ENCODE results near the gene SH3GLB2.
A peak's percentile ranks its signal among the peaks of the same experiment; 100 is the strongest.
"Not testable (repeated sequence)": the region's sequence is repeated elsewhere in the genome, so short reads cannot be mapped to it uniquely, and the experiment has no call there.

SH3GLB2 gene

DNA sequence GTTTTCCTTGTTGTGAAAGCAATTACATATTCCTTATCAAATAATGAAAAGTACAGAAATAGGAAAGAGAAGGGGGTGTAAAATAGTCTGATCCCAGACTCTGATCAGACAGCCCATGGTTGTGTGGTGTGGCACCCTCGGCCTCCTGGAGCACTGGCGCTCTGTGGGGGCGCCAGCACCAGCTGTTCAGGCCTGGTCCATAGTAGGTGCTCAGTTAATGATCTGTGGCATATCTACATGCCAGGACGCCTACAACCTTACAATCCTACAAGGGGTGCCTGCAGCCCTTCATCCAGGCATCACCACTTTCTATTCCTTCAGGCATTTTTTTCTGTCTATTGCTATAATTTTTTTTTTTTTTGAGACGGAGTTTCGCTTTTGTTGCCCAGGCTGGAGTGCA is 24.9 kb upstream of the SH3GLB2 start:
- no peak for DNase-seq (ENCODE audit: low read depth in 2 of 2)

DNA sequence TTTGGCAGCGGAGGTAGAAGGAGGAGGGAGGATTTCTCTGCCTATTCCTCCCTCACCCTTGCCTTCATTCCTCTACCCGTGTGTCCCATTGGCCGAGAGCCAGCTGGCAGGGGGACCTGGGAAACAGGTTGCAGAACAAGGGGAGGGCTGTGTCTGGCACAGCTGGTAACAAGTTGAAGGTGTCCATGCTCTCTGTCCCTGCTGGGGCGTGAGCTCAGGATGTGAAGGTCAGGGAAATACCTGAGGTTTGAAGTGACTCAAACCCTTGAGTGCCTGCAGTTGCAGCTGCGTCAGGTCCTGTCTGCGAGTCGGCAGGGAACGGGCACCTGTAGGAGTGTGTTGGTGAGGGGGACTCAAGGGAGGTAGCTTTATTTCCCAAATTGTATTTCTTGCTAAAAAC is 24.5 kb upstream of the SH3GLB2 start:
- DNase-seq (ENCODE audit: low read depth in 2 of 2), result no peak

DNA sequence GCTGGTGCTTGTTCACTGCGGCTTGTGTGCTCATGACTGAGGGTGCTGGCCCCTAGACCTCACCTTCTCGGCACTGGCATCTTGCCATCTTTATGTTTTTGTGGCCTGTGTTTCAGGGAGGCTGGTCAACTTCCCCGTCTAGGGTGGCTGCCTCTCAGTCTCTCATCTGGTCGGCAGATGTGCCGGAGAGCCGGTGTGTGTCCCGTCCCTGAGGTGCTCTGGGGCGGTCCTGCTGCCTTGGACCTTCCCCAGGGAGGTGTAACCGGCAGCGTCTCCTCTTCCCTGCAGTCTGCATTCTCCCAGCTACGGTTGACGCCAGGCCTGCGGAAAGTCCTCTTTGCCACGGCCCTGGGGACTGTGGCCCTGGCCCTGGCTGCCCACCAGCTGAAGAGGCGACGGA is 13.9 kb upstream of the SH3GLB2 start:
- DNase-seq (ENCODE audit: low read depth in 2 of 2), result no peak

DNA sequence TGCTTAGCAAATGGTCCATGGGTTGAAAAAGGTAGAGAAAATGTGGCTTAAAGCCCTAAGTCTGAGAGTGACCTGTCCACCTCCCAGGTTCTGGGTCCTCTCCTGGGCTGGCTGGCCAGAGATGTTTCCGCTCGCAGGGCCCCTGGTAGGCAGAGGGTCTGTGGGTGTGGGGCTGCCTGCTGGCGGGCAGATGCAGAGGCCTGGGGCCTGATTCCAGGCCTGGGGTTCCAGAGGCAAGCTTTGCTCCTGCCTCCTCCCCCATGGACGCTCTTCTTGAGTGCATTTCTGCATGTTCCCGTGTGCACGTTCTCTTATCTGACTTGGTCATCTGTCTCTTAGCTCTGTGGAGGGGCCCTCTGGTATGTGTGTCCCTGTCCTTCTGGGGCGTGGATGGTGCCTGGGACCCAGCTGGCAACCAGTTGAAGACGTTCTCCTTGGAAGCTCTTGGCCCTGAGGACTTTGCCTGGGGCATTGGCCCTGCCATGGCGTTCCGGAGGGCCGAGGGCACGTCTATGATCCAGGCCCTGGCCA is 12.0 kb upstream of the SH3GLB2 start:
- no peak for DNase-seq (ENCODE audit: low read depth in 2 of 2)

DNA sequence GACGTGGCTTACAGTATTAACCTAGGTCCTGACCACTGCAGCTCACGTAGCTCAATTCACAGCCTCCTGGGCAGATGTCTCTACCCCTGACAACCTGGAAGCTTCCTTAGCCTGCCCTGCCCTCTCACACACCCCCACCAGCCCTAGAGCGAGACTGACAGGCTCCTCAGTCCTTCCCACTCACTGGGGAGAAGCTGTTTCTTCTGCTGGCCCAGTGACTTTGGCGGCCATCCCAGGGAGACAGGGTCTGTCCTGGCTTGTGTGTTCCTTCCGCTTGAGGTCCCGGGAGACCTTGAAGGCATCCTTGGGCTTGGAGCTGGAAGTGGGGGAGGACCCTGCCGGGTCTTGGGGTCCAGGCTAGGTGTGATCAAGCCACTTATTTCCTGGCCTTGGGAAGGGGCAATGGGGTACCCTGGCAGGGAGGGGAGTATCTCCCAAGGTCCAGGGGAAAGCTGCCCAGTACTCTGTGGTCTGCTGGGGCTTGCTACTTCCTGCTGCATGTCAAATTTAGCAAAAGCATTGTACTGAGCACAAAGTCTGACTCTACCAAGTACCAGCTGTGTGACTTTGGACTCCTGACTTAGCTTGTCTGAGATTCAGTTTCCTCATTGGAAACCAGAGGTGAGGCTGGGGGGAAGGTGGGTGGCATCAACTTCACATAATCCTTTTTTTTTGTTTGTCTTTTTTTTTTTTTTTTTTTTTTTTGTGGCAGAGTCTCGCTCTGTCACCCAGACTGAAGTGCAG is 10.2 kb upstream of the SH3GLB2 start:
- no peak for DNase-seq (ENCODE audit: low read depth in 2 of 2)

GRCh38 chr9:129037767-129038098 is 9.6 kb upstream of the SH3GLB2 start:
- no peak for DNase-seq (ENCODE audit: low read depth in 2 of 2)

DNA sequence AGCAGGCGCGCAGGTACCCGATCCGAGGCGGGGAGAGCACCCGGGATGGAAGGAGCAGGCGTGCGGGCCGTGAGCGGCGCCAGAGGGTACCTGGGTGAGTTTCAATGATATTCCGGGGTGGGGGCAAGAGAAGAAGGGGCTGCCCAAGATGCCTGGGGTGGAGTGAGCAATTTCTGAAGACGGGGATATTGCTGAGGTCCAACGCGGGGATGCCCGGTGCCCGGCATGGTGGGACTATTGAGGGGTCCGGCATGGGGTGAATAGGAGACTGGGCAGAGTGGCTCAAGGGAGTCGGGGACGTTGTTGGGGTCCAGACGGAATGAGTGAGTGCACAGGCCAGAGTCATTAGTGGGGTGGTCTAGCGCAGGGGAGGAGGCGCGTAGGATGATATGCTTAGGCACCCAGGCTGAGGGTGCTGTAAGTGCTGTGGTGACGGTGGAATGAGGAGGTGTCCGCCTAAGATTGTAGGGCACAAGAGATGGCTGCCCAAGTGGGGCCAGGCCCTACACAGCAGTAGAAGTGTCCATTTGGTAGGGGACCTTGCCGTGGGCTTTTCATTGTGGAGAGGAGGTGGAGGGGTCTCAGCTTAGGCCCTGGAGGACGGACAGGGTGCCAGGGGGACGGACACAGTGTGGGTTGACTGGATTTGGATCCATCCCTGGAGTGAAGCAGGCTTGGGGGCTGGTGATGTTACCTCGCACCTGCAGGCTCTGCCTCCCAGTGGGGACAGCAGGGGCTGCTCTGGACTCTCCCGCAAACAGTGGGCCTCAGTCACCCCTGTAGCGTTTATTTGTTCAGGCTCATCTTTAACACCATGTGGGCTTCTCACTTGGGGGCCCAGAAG is 9.0 kb upstream of the SH3GLB2 start:
- DNase-seq (ENCODE audit: low read depth in 2 of 2), result no peak

GRCh38 chr9:129036241-129036922 is 8.3 kb upstream of the SH3GLB2 start, which contains the start of gene MIGA2:
MIGA2 (plus strand) TSS chr9:129036626; CDS start chr9:129040595, 3,969 bp downstream.
- peak; percentile 92 for DNase-seq (ENCODE audit: low read depth in 2 of 2)

DNA sequence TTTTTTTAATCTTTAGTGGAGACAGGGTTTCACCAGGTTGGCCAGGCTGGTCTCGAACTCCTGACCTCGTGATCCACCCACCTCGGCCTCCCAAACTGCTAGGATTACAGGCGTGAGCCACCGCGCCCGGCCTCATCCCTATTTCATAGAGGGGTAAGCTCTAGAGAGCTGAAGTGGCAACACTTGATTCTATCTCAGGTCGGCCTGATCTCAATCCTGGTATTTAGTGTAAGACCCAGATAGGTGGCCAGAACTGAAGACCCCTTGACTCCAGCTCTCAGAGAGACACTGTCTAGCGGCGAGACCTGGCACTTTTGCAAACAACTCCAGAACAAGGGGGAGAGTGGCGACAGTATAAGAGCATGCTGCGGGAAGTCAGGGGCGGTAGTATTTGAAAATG is 7.7 kb upstream of the SH3GLB2 start:
- DNase-seq (ENCODE audit: low read depth in 2 of 2), result not testable (repeated sequence)

- no peak for DNase-seq (ENCODE audit: low read depth in 2 of 2)
Measured at GRCh38 chr9:129033216-129033615, 5.1 kb upstream of the SH3GLB2 start.

DNA sequence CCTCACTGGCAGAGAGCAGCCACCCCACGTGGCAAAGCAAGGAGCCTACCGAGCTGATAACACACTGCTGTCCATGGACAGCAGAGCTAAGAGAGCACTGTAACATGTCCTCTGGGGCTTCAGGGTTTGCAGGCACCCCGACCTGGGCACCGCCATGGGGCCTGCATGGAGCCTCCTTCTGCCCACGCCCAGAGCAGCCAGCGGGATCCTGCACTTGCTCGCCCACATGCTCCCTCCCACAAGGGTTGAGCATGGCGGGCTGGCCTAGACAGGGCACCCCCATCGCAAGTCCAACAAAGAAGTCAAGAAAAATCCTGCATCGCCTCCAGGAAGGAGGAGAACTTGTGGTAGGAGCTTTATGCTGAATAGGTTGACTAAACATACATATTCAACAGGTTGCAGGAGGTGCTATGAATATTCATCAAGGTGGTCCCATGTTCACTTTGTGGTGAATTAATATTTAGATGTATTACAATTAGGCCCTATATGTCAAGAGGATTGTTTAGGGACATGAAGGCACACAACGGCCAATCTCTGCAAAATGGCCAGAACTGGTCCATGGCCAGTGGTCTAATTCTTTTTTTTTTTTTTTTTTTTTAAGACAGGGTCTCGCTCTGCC is 4.5 kb upstream of the SH3GLB2 start:
- DNase-seq (ENCODE audit: low read depth in 2 of 2), result no peak

DNA sequence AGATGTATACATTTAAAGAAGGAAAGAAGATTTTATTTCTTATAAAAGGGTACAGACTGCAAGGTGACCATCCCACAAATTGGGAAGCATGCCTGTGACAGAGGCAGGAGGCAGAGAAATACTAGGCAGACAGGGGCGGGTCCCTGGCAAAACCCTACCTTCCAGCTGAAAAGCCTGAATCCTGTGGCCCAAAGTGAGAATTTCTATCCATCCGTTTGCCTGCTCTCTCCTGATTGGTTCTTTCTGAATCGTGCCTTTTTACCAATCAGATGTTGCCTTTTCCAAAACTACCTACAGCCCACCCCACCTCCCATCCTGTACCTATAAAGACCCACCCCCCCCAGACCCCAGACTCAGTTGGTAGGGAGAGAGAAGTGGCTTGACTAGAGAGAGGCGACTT is 3.4 kb upstream of the SH3GLB2 start:
- DNase-seq (ENCODE audit: low read depth in 2 of 2), result no peak

DNA sequence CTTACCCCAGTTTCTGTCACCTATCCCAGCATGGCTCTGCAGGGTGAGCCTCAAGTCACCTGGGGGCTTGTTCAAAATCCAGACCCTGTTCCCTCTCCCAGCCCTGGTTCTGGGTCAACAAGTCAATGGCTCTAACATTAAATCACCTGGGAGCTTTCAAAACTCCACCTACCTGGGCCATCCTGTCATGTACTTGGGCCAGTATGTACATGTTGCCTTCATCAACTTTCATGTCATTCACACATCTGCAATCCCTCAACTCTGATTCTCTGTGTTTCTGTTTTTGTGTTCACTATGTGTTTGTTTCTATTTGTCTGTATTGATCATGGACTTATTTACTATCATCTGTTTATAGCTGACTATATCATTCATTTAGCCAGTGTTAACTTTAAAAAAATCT is 2.1 kb upstream of the SH3GLB2 start:
- DNase-seq (ENCODE audit: low read depth in 2 of 2), result no peak

DNA sequence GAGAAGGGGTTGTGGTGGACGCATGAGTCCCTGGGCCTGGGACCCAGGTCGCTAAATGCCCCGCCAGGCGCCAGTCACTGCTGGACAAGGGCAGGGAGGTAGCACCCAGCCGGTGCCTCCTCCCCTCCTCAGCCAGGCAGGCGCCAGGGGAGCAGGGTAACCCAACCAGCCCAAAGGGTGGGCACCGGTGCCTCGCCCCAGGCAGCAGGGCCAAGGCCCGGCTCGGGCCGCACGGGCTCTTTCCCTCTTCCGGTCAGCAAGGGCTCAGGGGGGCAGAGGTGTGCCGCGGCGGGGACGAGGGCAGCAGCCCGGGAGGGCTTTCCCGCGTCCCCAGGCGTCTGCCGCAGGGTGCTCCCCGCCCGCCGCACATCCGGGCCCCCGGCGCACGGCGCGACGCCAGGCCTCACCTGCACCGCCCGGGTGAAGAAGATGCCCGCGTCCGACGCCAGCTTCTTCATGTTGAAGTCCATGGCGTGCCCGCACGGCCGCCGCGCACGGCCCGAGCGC is 393 bp downstream of the SH3GLB2 start:
- DNase-seq (ENCODE audit: low read depth in 2 of 2), result peak in 1 of 2 donors; percentile 9

DNA sequence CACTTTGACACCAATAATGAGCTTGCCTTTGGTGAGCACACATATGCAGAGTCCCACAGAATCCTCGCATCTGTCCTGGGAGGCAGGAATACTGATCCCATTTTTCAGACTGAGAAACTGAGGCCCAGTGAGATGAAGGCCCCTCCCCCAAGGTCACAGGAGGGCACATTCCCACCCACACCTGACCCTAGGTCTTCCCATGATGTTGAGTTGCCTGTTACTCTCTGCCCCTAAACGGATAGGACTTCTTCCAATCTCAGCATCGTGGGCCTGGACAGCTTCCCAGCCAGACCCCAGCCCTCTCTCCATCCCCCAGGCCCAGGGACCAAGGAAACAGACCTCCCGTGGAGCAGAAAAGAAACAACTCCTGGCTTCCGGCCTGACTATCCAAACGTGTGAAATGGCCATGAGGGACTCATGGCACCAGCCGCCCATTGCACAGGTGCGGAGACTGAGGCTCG is 877 bp downstream of the SH3GLB2 start:
- no peak for DNase-seq (ENCODE audit: low read depth in 2 of 2)

DNA sequence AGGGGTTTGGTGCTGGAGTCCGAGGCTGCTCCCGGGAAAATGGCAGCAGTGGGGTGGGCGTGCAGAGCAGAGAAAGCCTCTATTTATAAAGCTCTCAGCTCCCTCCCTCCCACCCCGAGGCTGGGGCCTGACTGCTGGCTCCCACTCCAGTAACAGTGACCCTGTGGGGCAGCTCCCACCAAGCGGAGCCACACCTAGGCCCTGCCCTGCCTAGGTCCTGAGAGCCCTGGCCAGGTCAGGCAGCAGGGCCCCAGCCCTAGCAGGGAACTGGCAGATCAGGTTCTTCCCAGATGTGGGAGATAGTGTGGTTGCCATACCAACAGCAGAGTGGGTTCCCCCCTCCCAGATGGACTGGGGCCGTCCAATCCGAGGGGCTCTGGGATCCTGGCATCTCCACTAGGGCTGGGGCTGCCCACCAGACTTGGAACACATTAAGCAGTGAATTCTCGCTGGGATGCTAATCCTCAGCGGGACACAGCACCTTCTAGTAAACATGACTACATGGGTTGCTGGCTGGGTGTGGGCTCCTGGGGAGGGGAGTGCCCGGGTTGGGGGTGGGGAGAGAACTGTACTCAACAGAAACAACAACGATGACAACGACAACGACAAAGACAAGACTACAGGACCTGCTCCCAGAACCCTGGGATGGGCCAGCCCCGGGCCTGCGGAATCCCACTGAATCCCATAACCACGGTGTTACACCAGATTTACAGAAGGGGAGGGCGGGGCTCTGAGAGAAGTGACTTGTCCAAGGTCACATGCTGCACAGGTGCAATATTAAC is 1.5 kb downstream of the SH3GLB2 start:
- DNase-seq (ENCODE audit: low read depth in 2 of 2), result no peak

- DNase-seq (ENCODE audit: low read depth in 2 of 2), result no peak
Measured at GRCh38 chr9:129023908-129024233, 4.3 kb downstream of the SH3GLB2 start.

DNA sequence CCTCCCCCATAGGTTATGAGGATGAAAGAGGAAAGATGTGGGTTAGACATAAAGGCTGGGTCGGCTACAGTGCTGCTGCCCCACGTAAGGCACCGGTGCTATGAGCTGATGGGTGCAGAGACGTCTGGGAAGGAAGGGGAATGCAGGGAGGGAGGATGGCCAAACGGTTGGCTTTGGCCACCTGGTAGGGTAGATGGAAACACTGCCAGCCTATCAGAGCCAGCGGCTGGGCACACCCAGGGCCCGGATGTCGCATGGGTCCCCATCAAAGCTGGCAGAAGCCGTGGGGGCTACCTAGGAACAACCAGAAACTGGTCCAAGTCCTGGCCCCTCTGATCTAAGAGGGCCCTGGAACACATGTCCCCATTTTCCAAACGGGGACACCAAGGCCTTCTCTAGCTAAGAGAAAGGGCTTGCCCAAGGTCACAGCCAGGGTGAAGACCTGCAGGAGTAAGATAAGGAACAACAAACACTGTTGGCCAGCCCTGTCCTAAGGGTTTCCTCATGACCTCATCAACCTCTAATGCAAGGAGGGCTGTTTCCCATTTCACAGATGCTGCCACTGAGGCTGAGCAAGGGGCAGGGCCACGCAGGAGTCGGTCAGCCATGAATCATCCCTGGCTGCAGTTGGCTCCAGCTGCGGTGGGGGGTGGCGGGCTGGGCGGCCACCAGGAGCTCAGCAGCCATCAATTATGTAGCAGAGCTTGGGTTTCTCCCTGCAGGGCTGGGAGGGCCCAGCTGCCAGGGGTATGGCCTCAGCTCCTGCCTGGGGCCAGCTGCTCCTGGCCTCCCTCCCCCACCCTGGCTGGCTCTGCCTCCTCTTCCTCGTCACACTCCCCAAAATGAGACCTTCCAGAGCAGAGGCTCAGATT is 4.9 kb downstream of the SH3GLB2 start:
- no peak for DNase-seq (ENCODE audit: low read depth in 2 of 2)

- no peak for DNase-seq (ENCODE audit: low read depth in 2 of 2)
Measured at GRCh38 chr9:129022037-129022436, 6.1 kb downstream of the SH3GLB2 start.

- DNase-seq (ENCODE audit: low read depth in 2 of 2), result no peak
Measured at GRCh38 chr9:129021091-129021490, 7.0 kb downstream of the SH3GLB2 start.
